Thyroid gland (tissue), 4 donors: Measurements from ENCODE around the gene SAE1. TPM values are rescaled to one million over a fixed set of nuclear protein-coding genes. Genes with fewer than 3 reads are reported as not detected.

Experiments
- DNase-seq, 2 donors: peaks; one replicate each; pipeline ENCODE4 v3.0.0-alpha.2; 2019
- H3K27ac ChIP-seq, 3 donors: fragments of 200-600 bp; sonication (generic); 1 replicate in 2 of 3; 2 replicates in 1 of 3; pipeline ENCODE4 v1.5.1; 2016 to 2019; ENCODE audit warnings: mild to moderate bottlenecking in 1 of 3, moderate library complexity in 1 of 3
- H3K27me3 ChIP-seq: fragments of 200-600 bp; sonication (generic); one replicate; pipeline ENCODE4 v1.5.1; 2019
- H3K36me3 ChIP-seq, 2 donors: fragments of 200-600 bp; sonication (generic); one replicate each; pipeline ENCODE4 v1.5.1; 2016 to 2019
- H3K4me1 ChIP-seq, 2 donors: fragments of 200-600 bp; sonication (generic); one replicate each; pipeline ENCODE4 v1.5.1; 2017 to 2019
- H3K4me3 ChIP-seq, 3 donors: fragments of 200-600 bp; sonication (generic); replicated peaks in 1 of 3; 1 replicate in 2 of 3; 2 replicates in 1 of 3; pipeline ENCODE4 v1.5.1; 2016; ENCODE audit warnings: mild to moderate bottlenecking in 1 of 3
- H3K9me3 ChIP-seq: fragments of 200-600 bp; sonication (generic); one replicate; pipeline ENCODE4 v1.5.1; 2017
- CTCF ChIP-seq, 6 experiments: fragments of 200-600 bp in 3 of 6; fragments of 450-650 bp in 3 of 6; sonication (generic) in 3 of 6; IDR thresholded peaks; one replicate each; pipeline ENCODE4 v1.5.1; 2016 to 2019; ENCODE audit warnings: antibody characterized with exemption in 6 of 6, mild to moderate bottlenecking in 2 of 6, inconsistent platforms in 1 of 6, moderate library complexity in 1 of 6
- POLR2A ChIP-seq, 2 donors: fragments of 450-650 bp; IDR thresholded peaks; one replicate each; pipeline ENCODE4 v1.6.1; 2017; ENCODE audit warnings: antibody characterized with exemption in 2 of 2, mild to moderate bottlenecking in 2 of 2, moderate library complexity in 1 of 2
- WGBS, 2 donors: methylation state at CpG; one replicate each; pipeline ENCODE4 v1.1.5; 2017; 5-methylcytosine and 5-hydroxymethylcytosine counted together
- intact Hi-C: fragments of 100-400 bp; cut with DNase I; formaldehyde crosslinking; loops from one replicate; pipeline ENCODE4 v1.15.1; 2023
- total RNA-seq, 4 donors: library from RNA; depleted of rRNA; stranded (reverse); fragments of >200 nt; gene quantifications; one replicate each; pipeline ENCODE4 v1.2.3, GENCODE V29; 2016

The SAE1 gene
- total RNA-seq, 4 donors from 2014 or later: 79.5 to 119 (median 103) TPM

GRCh38 chr19:47176627-47177090 lies 46.0 kb downstream of the SAE1 start:
- 44 to 56% methylated on average over 5 of the region's 5 CpGs for WGBS, 2 donors
- H3K4me3 ChIP-seq: no peak overlapping the region

GRCh38 chr19:47179653-47180310 lies 49.1 kb downstream of the SAE1 start:
- Histone ChIP-seq H3K27ac (no peak overlapping the region), H3K9me3 (no peaks in the 10 kb centered on the region), H3K4me1 (peaks cover 19 to 33% of the 10 kb centered on the region in 2 donors), H3K4me3 (no peak overlapping the region), H3K27me3 (no peaks in the 10 kb centered on the region), H3K36me3 (no peaks in the 10 kb centered on the region)
- no peak for DNase-seq
- no peak for TF ChIP-seq POLR2A (IDR thresholded peaks at IDR 0.05)
- no peak for TF ChIP-seq CTCF (IDR thresholded peaks at IDR 0.05)
- intact Hi-C loops: no loop called here
- 89 to 90% methylated on average over 4 of the region's 4 CpGs for WGBS, 2 donors

More at GRCh38 chr19:47176627-47177090, 46.0 kb downstream of the SAE1 start:
- Histone ChIP-seq H3K27ac (peak overlapping the region; percentile 50 to 76 (median 52)), H3K9me3 (no peaks in the 10 kb centered on the region), H3K27me3 (no peaks in the 10 kb centered on the region), H3K36me3 (no peaks in the 10 kb centered on the region), H3K4me1 (peaks cover 32 to 45% of the 10 kb centered on the region in 2 donors)
- no peak for DNase-seq
- intact Hi-C loops: no loop called here
- no peak for TF ChIP-seq CTCF (IDR thresholded peaks at IDR 0.05)
- TF ChIP-seq POLR2A (IDR thresholded peaks at IDR 0.05): no peak

- TF ChIP-seq CTCF (IDR thresholded peaks at IDR 0.05) (no peak), POLR2A (IDR thresholded peaks at IDR 0.05) (no peak)
- H3K4me3 ChIP-seq: no peak overlapping the region
- H3K4me1 ChIP-seq: peaks cover 14 to 33% of the 10 kb centered on the region in 2 donors
- no peaks in the 10 kb centered on the region for H3K9me3 ChIP-seq
- intact Hi-C loops: no loop called here
- H3K27me3 ChIP-seq: no peaks in the 10 kb centered on the region
- DNase-seq: no peak
- 73 to 77% methylated on average over 2 of the region's 2 CpGs for WGBS, 2 donors
- H3K27ac ChIP-seq: peak overlapping the region in 1 of 3 donors; percentile 28
- H3K36me3 ChIP-seq: no peaks in the 10 kb centered on the region
These were observed 53.0 kb downstream of the SAE1 start for GRCh38 chr19:47183601-47184000.

GRCh38 chr19:47186446-47187334 lies 56.1 kb downstream of the SAE1 start:
- peak; percentile 29 for DNase-seq
- no peaks in the 10 kb centered on the region for H3K36me3 ChIP-seq
- H3K4me1 ChIP-seq: peaks cover 40 to 62% of the 10 kb centered on the region in 2 donors
- intact Hi-C loops: no loop called here
- peak overlapping the region; percentile 28 to 81 (median 31) for H3K27ac ChIP-seq
- no peak for TF ChIP-seq POLR2A (IDR thresholded peaks at IDR 0.05)
- WGBS, 2 donors: 66 to 75% methylated on average over 17 of the region's 17 CpGs
- no peaks in the 10 kb centered on the region for H3K27me3 ChIP-seq
- H3K9me3 ChIP-seq: no peaks in the 10 kb centered on the region
- no peak overlapping the region for H3K4me3 ChIP-seq

- Histone ChIP-seq H3K4me1 (peaks cover 40 to 62% of the 10 kb centered on the region in 2 donors), H3K4me3 (no peak overlapping the region), H3K27me3 (no peaks in the 10 kb centered on the region), H3K27ac (peak overlapping the region; percentile 81 to 90 (median 89)), H3K9me3 (no peaks in the 10 kb centered on the region), H3K36me3 (no peaks in the 10 kb centered on the region)
- TF ChIP-seq POLR2A (IDR thresholded peaks at IDR 0.05): no peak
- TF ChIP-seq CTCF (IDR thresholded peaks at IDR 0.05): no peak
- 77 to 89% methylated on average over 2 of the region's 2 CpGs for WGBS, 2 donors
- intact Hi-C loops: no loop called here
- DNase-seq: no peak
These were observed 56.7 kb downstream of the SAE1 start for GRCh38 chr19:47187335-47187655.
